Germinal center (tissue), 1 donor: Measurements from ENCODE around the gene ESPL1.
"Not testable (repeated sequence)": the region's sequence is repeated elsewhere in the genome, so short reads cannot be mapped to it uniquely, and the experiment has no call there.

Experiments used
- DNase-seq: peaks from one replicate; pipeline ENCODE4 v3.0.0; 2012; ENCODE audit warnings: mixed read lengths, low spot score

The ESPL1 gene

GRCh38 chr12:53258541-53259539, 9.3 kb upstream of the ESPL1 start:
- no peak for DNase-seq

- DNase-seq: no peak
Measured at GRCh38 chr12:53259891-53260290, 8.2 kb upstream of the ESPL1 start.

GRCh38 chr12:53265783-53266182, 2.3 kb upstream of the ESPL1 start:
- DNase-seq: no peak

- no peak for DNase-seq
Measured at GRCh38 chr12:53267306-53267998, 647 bp upstream of the ESPL1 start.

DNA sequence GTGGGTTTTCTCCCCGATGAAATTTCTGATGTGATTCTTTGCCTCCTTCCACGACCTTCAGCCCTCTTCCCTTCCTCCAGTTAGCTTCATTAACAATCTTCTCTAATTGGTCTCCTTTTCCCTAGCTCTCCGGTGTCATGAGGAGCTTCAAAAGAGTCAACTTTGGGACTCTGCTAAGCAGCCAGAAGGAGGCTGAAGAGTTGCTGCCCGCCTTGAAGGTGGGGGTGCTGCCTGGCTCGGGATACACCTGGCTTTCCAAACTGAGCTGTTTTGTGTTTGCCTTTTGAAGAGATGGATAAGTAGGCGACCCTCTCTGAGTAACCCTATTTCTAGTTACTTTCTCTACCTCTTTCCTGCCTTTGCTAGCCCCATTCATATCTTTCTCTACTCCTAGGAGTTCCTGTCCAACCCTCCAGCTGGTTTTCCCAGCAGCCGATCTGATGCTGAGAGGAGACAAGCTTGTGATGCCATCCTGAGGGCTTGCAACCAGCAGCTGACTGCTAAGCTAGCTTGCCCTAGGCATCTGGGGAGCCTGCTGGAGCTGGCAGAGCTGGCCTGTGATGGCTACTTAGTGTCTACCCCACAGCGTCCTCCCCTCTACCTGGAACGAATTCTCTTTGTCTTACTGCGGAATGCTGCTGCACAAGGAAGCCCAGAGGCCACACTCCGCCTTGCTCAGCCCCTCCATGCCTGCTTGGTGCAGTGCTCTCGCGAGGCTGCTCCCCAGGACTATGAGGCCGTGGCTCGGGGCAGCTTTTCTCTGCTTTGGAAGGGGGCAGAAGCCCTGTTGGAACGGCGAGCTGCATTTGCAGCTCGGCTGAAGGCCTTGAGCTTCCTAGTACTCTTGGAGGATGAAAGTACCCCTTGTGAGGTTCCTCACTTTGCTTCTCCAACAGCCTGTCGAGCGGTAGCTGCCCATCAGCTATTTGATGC, 797 bp downstream of the ESPL1 start:
- no peak for DNase-seq

GRCh38 chr12:53274445-53274844, 6.3 kb downstream of the ESPL1 start:
- no peak for DNase-seq

GRCh38 chr12:53276511-53276910, 8.4 kb downstream of the ESPL1 start:
- DNase-seq: no peak

DNA sequence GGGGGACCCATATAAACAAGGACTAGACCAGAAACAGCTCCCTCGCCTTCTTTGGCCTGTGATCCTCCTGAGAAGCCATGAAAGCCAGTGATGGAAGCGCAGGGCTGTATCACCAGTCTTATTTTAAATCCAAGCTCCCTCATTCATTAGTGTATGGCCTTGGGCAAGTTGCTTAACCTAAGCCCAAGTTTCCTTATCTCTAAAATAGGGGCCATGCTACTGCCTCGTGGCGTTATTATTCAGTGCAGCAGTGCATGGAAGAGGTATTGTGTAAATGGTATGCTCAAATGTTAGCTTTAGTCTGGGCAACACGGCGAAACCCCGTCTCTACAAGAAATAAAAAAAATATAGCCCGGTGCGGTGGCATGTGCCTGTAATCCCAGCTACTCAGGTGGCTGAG, 9.9 kb downstream of the ESPL1 start:
- no peak for DNase-seq

DNA sequence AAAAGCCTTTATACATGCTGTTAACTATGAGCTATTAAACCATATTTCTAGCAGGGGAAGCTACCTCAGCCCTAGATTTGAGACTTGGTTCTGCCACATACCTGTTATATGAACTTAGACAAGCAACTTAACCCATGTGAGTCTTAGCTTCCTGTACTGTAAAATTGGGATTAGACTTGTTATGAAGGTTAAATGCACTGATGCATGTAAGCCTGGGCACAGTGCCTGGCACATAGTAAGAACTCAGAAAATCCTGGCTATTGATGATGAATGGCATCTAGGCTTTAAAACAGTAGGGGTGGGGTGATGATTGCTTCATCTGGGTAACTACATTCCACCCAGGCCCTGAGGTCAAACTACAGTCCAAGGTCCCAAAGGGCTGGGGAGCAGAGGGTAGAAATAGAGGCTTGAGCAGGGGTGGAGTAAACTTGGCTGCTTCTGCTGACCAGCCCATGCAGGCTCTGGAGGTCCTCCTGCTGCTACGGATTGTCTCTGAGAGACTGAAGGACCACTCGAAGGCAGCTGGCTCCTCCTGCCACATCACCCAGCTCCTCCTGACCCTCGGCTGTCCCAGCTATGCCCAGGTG, 11.3 kb downstream of the ESPL1 start:
- DNase-seq: no peak

DNA sequence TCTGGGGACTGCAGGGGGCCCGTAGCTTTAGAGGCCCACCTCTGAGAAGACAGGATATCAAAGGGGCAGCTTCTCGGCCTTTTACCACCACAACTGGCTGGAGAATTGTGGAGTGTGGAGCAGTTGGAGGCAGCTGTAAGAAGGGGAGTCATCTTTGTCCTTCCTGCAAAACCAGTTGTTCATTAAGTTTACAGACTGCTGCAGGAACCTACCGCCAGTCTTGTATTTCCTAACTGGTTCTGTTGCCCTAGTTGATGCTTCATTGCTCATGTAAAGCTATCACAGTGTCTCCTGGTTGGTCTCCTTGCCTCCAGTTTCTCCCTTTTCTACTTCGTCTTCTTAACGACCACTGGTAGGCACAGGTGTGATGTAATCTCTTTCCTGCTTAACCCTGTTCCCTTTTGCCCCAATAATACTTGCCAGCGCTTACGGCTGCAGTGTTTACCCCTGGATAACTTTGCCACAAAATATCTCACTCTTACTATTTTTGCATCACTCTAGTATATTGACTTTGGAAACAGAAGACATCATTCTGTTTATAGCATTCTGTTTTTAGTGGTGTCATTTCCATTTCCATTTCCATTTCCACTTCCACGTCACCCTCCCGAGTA, 11.9 kb downstream of the ESPL1 start:
- DNase-seq: no peak

DNA sequence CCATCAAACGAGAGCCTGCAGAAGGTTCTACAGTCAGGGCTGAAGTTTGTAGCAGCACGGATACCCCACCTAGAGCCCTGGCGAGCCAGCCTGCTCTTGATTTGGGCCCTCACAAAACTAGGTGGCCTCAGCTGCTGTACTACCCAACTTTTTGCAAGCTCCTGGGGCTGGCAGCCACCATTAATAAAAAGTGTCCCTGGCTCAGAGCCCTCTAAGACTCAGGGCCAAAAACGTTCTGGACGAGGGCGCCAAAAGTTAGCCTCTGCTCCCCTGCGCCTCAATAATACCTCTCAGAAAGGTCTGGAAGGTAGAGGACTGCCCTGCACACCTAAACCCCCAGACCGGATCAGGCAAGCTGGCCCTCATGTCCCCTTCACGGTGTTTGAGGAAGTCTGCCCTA, 18.3 kb downstream of the ESPL1 start:
- DNase-seq: no peak

DNA sequence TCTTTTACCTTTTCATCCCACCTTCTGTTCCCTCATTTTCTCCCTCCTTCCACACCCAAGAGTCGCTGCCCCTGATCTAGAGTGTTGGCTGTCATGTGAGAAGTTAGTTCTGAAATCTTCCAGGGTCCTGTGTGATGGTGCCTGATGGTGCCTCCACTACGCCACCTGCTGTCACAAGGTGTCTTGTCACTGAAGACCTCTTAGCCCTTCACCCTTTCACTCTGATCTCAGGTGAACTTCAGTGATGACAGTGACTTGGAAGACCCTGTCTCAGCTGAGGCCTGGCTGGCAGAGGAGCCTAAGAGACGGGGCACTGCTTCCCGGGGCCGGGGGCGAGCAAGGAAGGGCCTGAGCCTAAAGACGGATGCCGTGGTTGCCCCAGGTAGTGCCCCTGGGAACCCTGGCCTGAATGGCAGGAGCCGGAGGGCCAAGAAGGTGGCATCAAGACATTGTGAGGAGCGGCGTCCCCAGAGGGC, 19.7 kb downstream of the ESPL1 start:
- peak; percentile 74 for DNase-seq

GRCh38 chr12:53288322-53288721, 20.2 kb downstream of the ESPL1 start:
- no peak for DNase-seq

DNA sequence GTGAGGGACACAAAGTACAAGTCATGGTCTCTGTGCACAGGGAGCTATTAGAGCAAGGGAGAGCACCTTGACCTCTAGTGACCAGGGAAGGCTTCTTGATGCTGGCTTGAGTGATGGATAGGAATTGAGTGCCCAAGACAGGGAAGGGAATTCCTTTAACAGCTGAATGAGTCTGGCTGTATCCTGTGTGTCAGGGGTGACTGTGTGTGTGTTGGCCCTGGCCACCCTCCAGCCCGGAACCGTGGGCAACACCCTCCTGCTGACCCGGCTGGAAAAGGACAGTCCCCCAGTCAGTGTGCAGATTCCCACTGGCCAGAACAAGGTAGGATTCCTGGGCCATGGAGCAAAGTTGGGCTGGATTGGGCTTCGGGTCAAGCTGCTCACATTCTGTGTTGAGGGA, 21.8 kb downstream of the ESPL1 start:
- DNase-seq: no peak

DNA sequence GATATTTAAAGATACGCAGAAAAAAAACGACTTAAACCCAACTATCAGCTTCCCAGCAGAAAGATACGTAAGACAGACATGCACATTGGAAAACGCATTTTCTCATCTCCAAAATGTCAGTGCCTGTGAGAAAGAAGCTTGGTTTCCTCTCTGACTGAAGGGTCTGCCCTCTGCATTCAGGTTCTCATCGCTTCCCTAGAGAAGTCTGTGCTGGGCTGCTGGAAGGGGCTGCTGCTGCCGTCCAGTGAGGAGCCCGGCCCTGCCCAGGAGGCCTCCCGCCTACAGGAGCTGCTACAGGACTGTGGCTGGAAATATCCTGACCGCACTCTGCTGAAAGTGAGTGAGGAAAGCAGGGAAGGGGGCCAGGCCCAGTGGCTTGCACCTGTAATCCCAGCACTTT, 22.6 kb downstream of the ESPL1 start:
- no peak for DNase-seq

GRCh38 chr12:53292426-53292825, 24.3 kb downstream of the ESPL1 start:
- DNase-seq: no peak

GRCh38 chr12:53295070-53295890, 27.2 kb downstream of the ESPL1 start, which contains the start of gene PFDN5:
TSS of gene PFDN5 (plus strand) at chr12:53295542. CDS start at chr12:53295568, 26 bp downstream.
- DNase-seq: peak; percentile 86

DNA sequence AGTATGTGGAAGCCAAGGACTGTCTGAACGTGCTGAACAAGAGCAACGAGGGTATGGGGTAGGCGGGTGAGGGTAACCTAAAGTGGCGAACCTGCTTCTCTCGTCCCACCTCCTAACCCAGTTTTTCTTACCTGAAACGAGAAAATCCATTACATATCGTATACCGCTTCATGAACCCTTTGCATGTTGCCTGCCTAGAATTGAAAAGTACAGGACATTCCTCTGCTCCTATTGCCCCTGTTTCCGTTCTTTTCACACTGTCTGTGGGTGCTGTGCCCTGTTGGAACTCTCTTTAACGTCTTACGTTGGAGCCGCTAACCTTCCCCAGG, 27.8 kb downstream of the ESPL1 start:
- no peak for DNase-seq

DNA sequence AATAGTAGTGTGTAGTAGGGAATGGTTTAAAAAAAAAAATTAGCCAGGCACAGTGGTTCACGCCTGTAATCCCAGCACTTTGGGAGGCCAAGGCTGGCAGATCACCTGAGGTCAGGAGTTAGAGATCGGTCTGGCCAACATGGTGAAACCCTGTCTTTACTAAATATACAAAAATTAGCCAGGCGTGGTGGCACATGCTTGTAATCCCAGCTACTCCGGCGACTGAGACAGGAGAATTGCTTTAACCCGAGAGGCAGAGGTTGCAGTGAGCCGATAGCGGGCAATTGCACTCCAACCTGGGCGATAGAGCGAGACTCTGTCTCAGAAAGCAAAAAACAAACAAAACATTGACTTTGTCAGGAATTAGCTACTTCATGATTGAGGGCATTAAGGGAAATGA, 29.0 kb downstream of the ESPL1 start:
- not testable (repeated sequence) for DNase-seq

DNA sequence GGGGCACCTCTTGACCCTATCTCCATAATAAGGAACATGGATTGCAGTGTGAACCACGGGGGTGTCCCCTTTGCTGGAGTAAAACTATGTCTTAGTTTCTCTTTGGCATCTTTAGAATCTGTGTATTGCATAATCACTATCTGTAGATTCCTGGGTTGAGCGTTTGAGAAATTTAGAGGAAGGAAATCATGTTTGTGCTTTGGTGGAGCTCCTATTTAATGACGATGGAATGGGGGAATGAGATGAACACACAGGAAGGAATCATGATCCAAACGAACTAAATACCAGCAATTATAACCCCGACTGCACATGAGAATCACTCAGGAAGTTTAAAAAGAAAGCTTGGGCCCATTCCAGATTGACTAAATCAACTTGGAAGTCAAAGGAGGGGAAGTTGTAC, 30.1 kb downstream of the ESPL1 start:
- DNase-seq: no peak
